Transverse colon (tissue), 4 donors: Measurements from ENCODE around the gene OMA1.

ENCODE experiments used
- CTCF ChIP-seq, 5 experiments: fragments of 200-600 bp in 3 of 5; fragments of 450-650 bp in 2 of 5; sonication (generic) in 3 of 5; IDR thresholded peaks; 1 replicate in 2 of 5; 2 replicates in 3 of 5; pipeline ENCODE4 v1.5.1; 2016 to 2017; ENCODE audit warnings: antibody characterized with exemption in 5 of 5, inconsistent platforms in 3 of 5, mild to moderate bottlenecking in 2 of 5, moderate library complexity in 1 of 5
- EP300 ChIP-seq: sonication (generic); formaldehyde crosslinking; IDR thresholded peaks from one replicate; pipeline ENCODE4 v1.6.1; 2017; ENCODE audit warnings: antibody characterized with exemption, low read depth
- POLR2A ChIP-seq: fragments of 450-650 bp; IDR thresholded peaks from one replicate; pipeline ENCODE4 v1.6.1; 2016; ENCODE audit warnings: antibody characterized with exemption, mild to moderate bottlenecking, moderate library complexity
- POLR2AphosphoS5 ChIP-seq, 3 donors: sonication (generic); formaldehyde crosslinking; IDR thresholded peaks; one replicate each; pipeline ENCODE4 v1.6.1; 2016; ENCODE audit warnings: antibody characterized with exemption in 3 of 3

- TF ChIP-seq POLR2AphosphoS5 (IDR thresholded peaks at IDR 0.05) (no peak), POLR2A (no peak), CTCF (IDR thresholded peaks at IDR 0.05) (no peak), EP300 (no peak)
These were observed 90.1 kb downstream of the OMA1 start for GRCh38 chr1:58456470-58456869.
